DOHH2 (cell line): Measurements from ENCODE around the gene KLHL18.

ENCODE experiments used
- H3F3A ChIP-seq: fragments of 200-600 bp; sonication (generic), shearing (Covaris generic); 2 replicates; pipeline ENCODE4 v1.6.0; 2016; ENCODE audit warnings: antibody characterized with exemption, mild to moderate bottlenecking; ENCODE audit not compliant: control insufficient read depth, insufficient read depth
- H3K27ac ChIP-seq: fragments of 200-600 bp; sonication (generic); 2 replicates; pipeline ENCODE4 v1.5.1; 2014; ENCODE audit warnings: low read depth, mild to moderate bottlenecking, low read length, moderate library complexity
- H3K27me3 ChIP-seq: fragments of 200-600 bp; sonication (generic); 2 replicates; pipeline ENCODE4 v1.6.1; 2014; ENCODE audit warnings: mild to moderate bottlenecking, low read length, mixed read lengths; ENCODE audit not compliant: control insufficient read depth
- H3K36me3 ChIP-seq: fragments of 200-600 bp; sonication (generic); 2 replicates; pipeline ENCODE4 v1.6.1; 2014; ENCODE audit warnings: mild to moderate bottlenecking, low read length, moderate library complexity, mixed read lengths; ENCODE audit not compliant: control insufficient read depth
- H3K4me1 ChIP-seq: fragments of 200-600 bp; sonication (generic); 2 replicates; pipeline ENCODE4 v1.6.1; 2014; ENCODE audit warnings: mild to moderate bottlenecking, low read length, mixed read lengths; ENCODE audit not compliant: control insufficient read depth
- H3K4me2 ChIP-seq: fragments of 200-600 bp; sonication (generic); 2 replicates; pipeline ENCODE4 v1.6.0; 2014; ENCODE audit warnings: mild to moderate bottlenecking, low read length, moderate library complexity
- H3K4me3 ChIP-seq: fragments of 200-600 bp; sonication (generic); 2 replicates; pipeline ENCODE4 v1.5.1; 2014; ENCODE audit warnings: mild to moderate bottlenecking, low read length, mixed read lengths
- H3K79me2 ChIP-seq: fragments of 200-600 bp; sonication (generic); 2 replicates; pipeline ENCODE4 v1.6.1; 2014; ENCODE audit warnings: mild to moderate bottlenecking, low read length, mixed read lengths; ENCODE audit not compliant: control insufficient read depth
- H3K9me2 ChIP-seq: fragments of 200-600 bp; sonication (generic); replicated peaks from 2 replicates; pipeline ENCODE4 v1.6.1; 2014; ENCODE audit warnings: mild to moderate bottlenecking, low read length, mixed read lengths; ENCODE audit not compliant: control insufficient read depth
- H3K9me3 ChIP-seq: fragments of 200-600 bp; sonication (generic); 2 replicates; pipeline ENCODE4 v1.6.1; 2014; ENCODE audit warnings: antibody characterized with exemption, low read length, mixed read lengths; ENCODE audit not compliant: control insufficient read depth, insufficient read depth
- H4K20me1 ChIP-seq: fragments of 200-600 bp; sonication (generic); 2 replicates; pipeline ENCODE4 v1.6.0; 2014; ENCODE audit warnings: low read depth, mild to moderate bottlenecking, antibody characterized with exemption, low read length, moderate library complexity; ENCODE audit not compliant: control insufficient read depth, insufficient read depth
- EZH2phosphoT487 ChIP-seq: fragments of 200-600 bp; sonication (generic); IDR thresholded peaks from 2 replicates; pipeline ENCODE4 v1.6.1; 2017; ENCODE audit warnings: borderline replicate concordance, mild to moderate bottlenecking, antibody characterized with exemption, low read length, moderate library complexity, mixed read lengths
- TF ChIP-seq, protein P1 (sequence below): fragments of 200-600 bp; sonication (generic); IDR thresholded peaks from one replicate; pipeline ENCODE4 v1.5.1; 2014; ENCODE audit warnings: antibody characterized with exemption, mild to moderate bottlenecking, low read depth, low read length; ENCODE audit not compliant: poor library complexity, severe bottlenecking

The KLHL18 gene

DNA sequence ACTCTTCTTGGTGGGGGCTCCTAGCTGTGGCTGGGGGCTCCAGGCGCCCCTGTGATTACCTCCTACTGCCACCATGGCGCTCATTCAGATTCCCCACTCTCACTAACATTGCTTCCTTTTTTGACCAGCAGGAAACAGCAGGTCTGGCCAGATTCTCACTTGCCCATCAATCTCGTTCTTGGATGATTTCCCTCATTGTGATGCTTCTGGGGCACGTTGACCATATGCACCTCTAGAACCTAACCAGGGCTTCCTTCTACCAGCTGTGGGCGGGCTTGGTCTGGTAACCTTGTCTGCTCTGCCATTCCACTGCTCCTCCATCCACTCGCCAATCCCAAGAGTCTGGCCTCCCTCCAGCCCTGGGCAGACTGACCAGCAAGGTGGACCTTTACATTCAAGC is 62.2 kb downstream of the KLHL18 start:
- peaks cover 2% of the 10 kb centered on the region; the same call in 1 of the 2 replicates for H3K79me2 ChIP-seq
- H3K27ac ChIP-seq = no peak overlapping the region
- H3K4me1 ChIP-seq = peaks cover 32% of the 10 kb centered on the region
- H3K9me2 ChIP-seq = no peaks in the 10 kb centered on the region
- no peak overlapping the region for H3K4me3 ChIP-seq
- no peak overlapping the region for H3K4me2 ChIP-seq
- no peaks in the 10 kb centered on the region for H3K9me3 ChIP-seq
- H3F3A ChIP-seq = peaks cover 10% of the 10 kb centered on the region
- peaks cover 48% of the 10 kb centered on the region for H3K36me3 ChIP-seq
- TF ChIP-seq EZH2phosphoT487 = no peak
- TF ChIP-seq, protein P1, sequence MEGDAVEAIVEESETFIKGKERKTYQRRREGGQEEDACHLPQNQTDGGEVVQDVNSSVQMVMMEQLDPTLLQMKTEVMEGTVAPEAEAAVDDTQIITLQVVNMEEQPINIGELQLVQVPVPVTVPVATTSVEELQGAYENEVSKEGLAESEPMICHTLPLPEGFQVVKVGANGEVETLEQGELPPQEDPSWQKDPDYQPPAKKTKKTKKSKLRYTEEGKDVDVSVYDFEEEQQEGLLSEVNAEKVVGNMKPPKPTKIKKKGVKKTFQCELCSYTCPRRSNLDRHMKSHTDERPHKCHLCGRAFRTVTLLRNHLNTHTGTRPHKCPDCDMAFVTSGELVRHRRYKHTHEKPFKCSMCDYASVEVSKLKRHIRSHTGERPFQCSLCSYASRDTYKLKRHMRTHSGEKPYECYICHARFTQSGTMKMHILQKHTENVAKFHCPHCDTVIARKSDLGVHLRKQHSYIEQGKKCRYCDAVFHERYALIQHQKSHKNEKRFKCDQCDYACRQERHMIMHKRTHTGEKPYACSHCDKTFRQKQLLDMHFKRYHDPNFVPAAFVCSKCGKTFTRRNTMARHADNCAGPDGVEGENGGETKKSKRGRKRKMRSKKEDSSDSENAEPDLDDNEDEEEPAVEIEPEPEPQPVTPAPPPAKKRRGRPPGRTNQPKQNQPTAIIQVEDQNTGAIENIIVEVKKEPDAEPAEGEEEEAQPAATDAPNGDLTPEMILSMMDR = no peak
- H3K27me3 ChIP-seq = no peaks in the 10 kb centered on the region
- no peaks in the 10 kb centered on the region for H4K20me1 ChIP-seq

DNA sequence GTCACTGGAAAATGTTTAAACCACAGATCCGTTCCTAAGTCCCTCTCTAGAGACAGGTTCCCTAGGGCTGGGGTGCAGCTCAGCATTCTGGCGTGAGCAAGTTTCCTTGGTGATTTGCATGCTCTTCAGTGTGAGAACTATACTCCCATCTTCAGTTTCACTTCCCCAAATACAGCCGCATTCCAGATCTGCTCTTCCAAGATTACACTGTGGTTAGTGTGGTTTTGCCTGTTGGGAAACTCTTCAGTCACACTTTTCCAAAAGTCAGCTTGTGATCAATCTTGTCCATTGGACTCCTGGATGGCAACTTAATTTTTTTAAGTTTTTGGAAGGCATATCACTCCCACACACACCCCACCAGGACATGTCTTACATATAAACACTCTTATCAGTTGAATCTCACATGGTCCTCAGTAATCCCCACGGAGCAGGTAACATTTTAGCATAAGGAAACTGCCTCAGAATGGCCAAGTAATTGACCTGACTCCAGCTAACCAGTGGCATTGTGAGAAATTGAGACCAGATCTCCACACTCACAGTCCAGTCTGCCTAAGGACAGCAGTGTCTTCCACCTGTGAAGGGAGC is 64.6 kb downstream of the KLHL18 start:
- Histone ChIP-seq H3K27me3 (no peaks in the 10 kb centered on the region), H3K9me3 (no peaks in the 10 kb centered on the region), H3K36me3 (peaks cover 37% of the 10 kb centered on the region), H3K4me3 (peak overlapping the region; percentile 27; the same call in 1 of the 2 replicates), H3K4me2 (peak overlapping the region; percentile 55), H3K79me2 (peaks cover 2% of the 10 kb centered on the region; the same call in 1 of the 2 replicates), H4K20me1 (no peaks in the 10 kb centered on the region), H3F3A (peaks cover 12% of the 10 kb centered on the region), H3K9me2 (no peaks in the 10 kb centered on the region), H3K27ac (no peak overlapping the region), H3K4me1 (peaks cover 32% of the 10 kb centered on the region)
- TF ChIP-seq, protein P1 = no peak

DNA sequence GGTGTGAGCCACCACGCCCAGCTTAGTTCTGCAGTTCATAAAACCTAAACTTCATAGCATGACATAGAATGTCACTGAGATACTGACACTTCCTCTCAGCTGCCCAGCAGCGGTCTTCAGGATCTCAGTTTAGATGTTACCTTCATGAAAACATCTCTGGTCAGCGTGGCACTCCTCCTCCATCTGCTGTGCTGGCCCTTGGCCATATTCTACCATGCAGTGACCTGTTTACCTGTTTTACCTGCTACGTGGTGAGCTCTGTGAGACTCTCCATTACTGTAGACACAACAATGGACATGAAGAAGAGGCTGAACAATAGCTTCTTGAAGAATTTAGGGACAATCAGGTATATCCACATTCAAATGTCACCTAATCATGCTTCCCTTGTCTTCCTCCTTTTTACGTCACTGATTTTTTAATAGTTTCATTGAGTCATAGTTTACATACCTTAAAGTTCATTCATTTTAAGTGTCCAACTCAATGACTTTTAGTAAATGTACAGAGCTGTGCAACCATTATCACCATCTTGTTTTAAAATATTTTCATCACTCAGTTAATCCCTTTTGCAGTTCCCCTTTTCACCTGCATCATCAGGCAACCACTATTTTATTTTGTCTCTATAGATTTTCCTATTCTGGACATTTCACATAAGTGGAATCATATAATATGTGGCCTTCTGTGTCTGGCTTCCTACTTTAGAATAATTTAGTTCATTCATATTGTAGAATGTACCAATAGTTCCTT is 65.8 kb downstream of the KLHL18 start:
- no peaks in the 10 kb centered on the region for H3K9me3 ChIP-seq
- no peak overlapping the region for H3K4me3 ChIP-seq
- H3K36me3 ChIP-seq = peaks cover 26% of the 10 kb centered on the region
- H3K9me2 ChIP-seq = no peaks in the 10 kb centered on the region
- H4K20me1 ChIP-seq = no peaks in the 10 kb centered on the region
- no peaks in the 10 kb centered on the region for H3K27me3 ChIP-seq
- peaks cover 32% of the 10 kb centered on the region for H3K4me1 ChIP-seq
- peaks cover 2% of the 10 kb centered on the region; the same call in 1 of the 2 replicates for H3K79me2 ChIP-seq
- H3F3A ChIP-seq = peaks cover 12% of the 10 kb centered on the region
- no peak overlapping the region for H3K4me2 ChIP-seq
- TF ChIP-seq, protein P1 = no peak
- TF ChIP-seq EZH2phosphoT487 = no peak
- no peak overlapping the region for H3K27ac ChIP-seq
